Measurements from ENCODE around the gene IFNB1. TPM values are rescaled to one million over a fixed set of nuclear protein-coding genes. Genes with fewer than 3 reads are reported as not detected.
A peak's percentile ranks its signal among the peaks of the same experiment; 100 is the strongest.

Gene IFNB1
- polyA plus RNA-seq (2013, experiment 1 of 2) = not detected
- polyA plus RNA-seq (2013, experiment 2 of 2) = not detected

DNA sequence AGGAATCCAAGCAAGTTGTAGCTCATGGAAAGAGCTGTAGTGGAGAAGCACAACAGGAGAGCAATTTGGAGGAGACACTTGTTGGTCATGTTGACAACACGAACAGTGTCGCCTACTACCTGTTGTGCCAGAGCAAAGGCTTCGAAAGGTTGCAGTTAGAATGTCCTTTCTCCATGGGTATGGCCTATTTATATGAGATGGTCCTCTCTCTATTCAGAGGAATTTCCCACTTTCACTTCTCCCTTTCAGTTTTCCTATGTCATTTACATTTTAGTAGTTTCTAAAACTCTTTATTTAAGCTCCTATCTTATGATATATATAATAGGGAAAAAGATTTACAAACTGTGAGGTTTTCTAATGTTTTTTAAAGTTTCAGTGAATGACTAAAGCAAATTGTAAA is at the start of gene IFNB1:
Gene IFNB1, minus strand, starts transcription at position 162 of the 400 bp plus-strand sequence. Its CDS starts 73 bp downstream, at position 89.
- no peak within 1 kb of the TSS for H3K9ac ChIP-seq (ENCODE audit: low read length)
- H3K4me1 ChIP-seq (ENCODE audit: control insufficient read depth, insufficient read depth, low read depth, low read length) = no peaks in the 10 kb centered on the region
- H2AFZ ChIP-seq (ENCODE audit: low read depth, low read length) = no peak within 1 kb of the TSS
- WGBS = 100% methylated on average over 3 of the region's 3 CpGs
- no peak within 1 kb of the TSS for H4K8ac ChIP-seq (ENCODE audit: low read length)
- no peak within 1 kb of the TSS for H3K4ac ChIP-seq (ENCODE audit: low read depth in 1 of 2, low read length in 2 of 2)
- no peaks in the 10 kb centered on the region for H3K27me3 ChIP-seq (ENCODE audit: control insufficient read depth in 1 of 2, insufficient read depth in 1 of 2, low read length in 2 of 2)
- no peak within 1 kb of the TSS for H3K14ac ChIP-seq (ENCODE audit: low read length in 2 of 2)
- peaks cover 2% of the 10 kb centered on the region for H3K9me3 ChIP-seq (ENCODE audit: control insufficient read depth, low read length)
- H3K18ac ChIP-seq (ENCODE audit: low read depth in 1 of 2, low read length in 2 of 2) = no peak within 1 kb of the TSS
- H2BK120ac ChIP-seq (ENCODE audit: low read depth, low read length) = no peak within 1 kb of the TSS
- H3K27ac ChIP-seq (ENCODE audit: low read length, poor library complexity, severe bottlenecking) = no peak within 1 kb of the TSS
- no peaks in the 10 kb centered on the region for H3K79me1 ChIP-seq (replicated peaks; ENCODE audit: low read length, poor library complexity, severe bottlenecking)
- no peak within 1 kb of the TSS for H4K91ac ChIP-seq (ENCODE audit: low read length)
- no peak within 1 kb of the TSS for H2BK15ac ChIP-seq (ENCODE audit: low read depth, poor library complexity, severe bottlenecking)
- DNase-seq = no peak
- no peak within 1 kb of the TSS for H2BK12ac ChIP-seq (ENCODE audit: low read length in 2 of 2)
- no peak within 1 kb of the TSS for H2AK5ac ChIP-seq (ENCODE audit: low read length, severe bottlenecking)
- no peak within 1 kb of the TSS for H3K4me2 ChIP-seq (ENCODE audit: low read length, poor library complexity, severe bottlenecking)
- no peaks in the 10 kb centered on the region for H3K36me3 ChIP-seq (ENCODE audit: control insufficient read depth in 1 of 2, insufficient read depth in 2 of 2, low read depth in 1 of 2, low read length in 2 of 2)
- H3K4me3 ChIP-seq (ENCODE audit: insufficient read depth in 1 of 2, low read depth in 1 of 2, low read length in 2 of 2) = no peak within 1 kb of the TSS
- no peak within 1 kb of the TSS for H3K23ac ChIP-seq (ENCODE audit: low read length in 2 of 2)
- no peak within 1 kb of the TSS for H2BK5ac ChIP-seq (ENCODE audit: low read depth, low read length, poor library complexity, severe bottlenecking)

DNA sequence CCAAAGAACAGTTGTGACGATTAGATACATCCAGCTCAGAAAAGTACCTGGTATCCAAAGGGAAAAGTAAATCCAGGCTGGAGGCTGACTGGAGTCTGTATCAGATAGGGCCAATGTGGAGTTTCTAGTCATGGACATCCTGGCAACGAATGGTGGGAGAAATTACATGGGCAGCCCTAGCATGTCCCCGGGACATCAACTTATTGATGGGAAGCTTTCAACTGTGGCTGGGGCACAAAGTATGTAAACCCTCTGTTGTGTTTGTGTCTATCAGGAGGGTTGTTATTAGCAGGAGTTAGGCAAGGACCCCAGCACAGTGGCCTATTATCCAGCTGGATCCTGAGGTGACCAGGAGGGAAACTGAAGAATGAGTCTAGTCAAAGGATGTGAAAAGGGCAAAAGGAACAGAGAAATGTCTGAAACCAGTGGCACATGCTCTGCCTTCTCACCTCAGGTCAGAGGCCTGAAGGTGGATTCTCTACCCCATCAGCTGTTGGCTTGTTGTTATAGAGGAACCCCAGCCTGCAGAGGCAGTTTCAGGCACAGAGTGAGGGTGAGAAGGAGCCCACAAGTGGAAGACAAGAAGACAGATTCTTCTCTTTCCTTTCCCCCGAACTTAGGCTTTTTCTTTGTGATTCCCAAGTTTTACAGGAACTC is 44.0 kb upstream of the IFNB1 start:
- no peak for DNase-seq
- Histone ChIP-seq H2BK12ac (ENCODE audit: low read length in 2 of 2) (no peak overlapping the region), H3K36me3 (ENCODE audit: control insufficient read depth in 1 of 2, insufficient read depth in 2 of 2, low read depth in 1 of 2, low read length in 2 of 2) (no peaks in the 10 kb centered on the region), H3K9me3 (ENCODE audit: control insufficient read depth, low read length) (no peaks in the 10 kb centered on the region), H3K9ac (ENCODE audit: low read length) (no peak overlapping the region), H3K18ac (ENCODE audit: low read depth in 1 of 2, low read length in 2 of 2) (no peak overlapping the region), H3K4me1 (ENCODE audit: control insufficient read depth, insufficient read depth, low read depth, low read length) (no peaks in the 10 kb centered on the region), H2AFZ (ENCODE audit: low read depth, low read length) (no peak overlapping the region), H2BK15ac (ENCODE audit: low read depth, poor library complexity, severe bottlenecking) (no peak overlapping the region), H4K91ac (ENCODE audit: low read length) (no peak overlapping the region), H3K4ac (ENCODE audit: low read depth in 1 of 2, low read length in 2 of 2) (no peak overlapping the region), H2BK120ac (ENCODE audit: low read depth, low read length) (no peak overlapping the region), H3K4me2 (ENCODE audit: low read length, poor library complexity, severe bottlenecking) (no peak overlapping the region), H3K79me1 (replicated peaks; ENCODE audit: low read length, poor library complexity, severe bottlenecking) (no peaks in the 10 kb centered on the region), H4K8ac (ENCODE audit: low read length) (no peak overlapping the region), H2BK5ac (ENCODE audit: low read depth, low read length, poor library complexity, severe bottlenecking) (no peak overlapping the region), H3K27ac (ENCODE audit: low read length, poor library complexity, severe bottlenecking) (no peak overlapping the region), H3K23ac (ENCODE audit: low read length in 2 of 2) (no peak overlapping the region), H2AK5ac (ENCODE audit: low read length, severe bottlenecking) (no peak overlapping the region), H3K4me3 (ENCODE audit: insufficient read depth in 1 of 2, low read depth in 1 of 2, low read length in 2 of 2) (no peak overlapping the region), H3K14ac (ENCODE audit: low read length in 2 of 2) (no peak overlapping the region), H3K27me3 (ENCODE audit: control insufficient read depth in 1 of 2, insufficient read depth in 1 of 2, low read length in 2 of 2) (no peaks in the 10 kb centered on the region)
- 71% methylated on average over 3 of the region's 4 CpGs for WGBS

DNA sequence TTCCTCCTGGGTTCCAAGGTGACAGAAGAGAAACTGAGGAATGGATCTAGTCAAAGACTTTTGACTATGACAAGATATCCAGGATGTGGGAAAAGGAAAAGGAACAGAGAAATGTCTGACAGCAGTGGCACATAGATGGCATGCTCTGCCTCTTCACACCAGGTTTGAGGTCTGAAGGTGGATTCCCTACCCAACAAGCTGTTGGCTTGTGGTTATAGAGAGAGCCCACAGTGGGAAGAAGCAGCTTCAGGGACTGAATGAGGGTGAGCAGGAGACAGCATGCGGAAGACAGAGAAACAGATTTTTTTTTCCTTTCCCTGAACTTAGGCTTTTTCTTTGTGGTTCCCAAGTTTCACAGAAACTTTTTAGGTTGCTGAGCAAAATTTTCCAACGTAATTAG is 43.3 kb upstream of the IFNB1 start:
- Histone ChIP-seq H4K8ac (ENCODE audit: low read length) (no peak overlapping the region), H3K9me3 (ENCODE audit: control insufficient read depth, low read length) (no peaks in the 10 kb centered on the region), H3K36me3 (ENCODE audit: control insufficient read depth in 1 of 2, insufficient read depth in 2 of 2, low read depth in 1 of 2, low read length in 2 of 2) (no peaks in the 10 kb centered on the region), H3K18ac (ENCODE audit: low read depth in 1 of 2, low read length in 2 of 2) (peak overlapping the region in 1 of 2 experiments; percentile 21), H3K4me2 (ENCODE audit: low read length, poor library complexity, severe bottlenecking) (no peak overlapping the region), H3K27me3 (ENCODE audit: control insufficient read depth in 1 of 2, insufficient read depth in 1 of 2, low read length in 2 of 2) (no peaks in the 10 kb centered on the region), H3K23ac (ENCODE audit: low read length in 2 of 2) (peak overlapping the region in 1 of 2 experiments; percentile 90), H3K9ac (ENCODE audit: low read length) (no peak overlapping the region), H2BK120ac (ENCODE audit: low read depth, low read length) (no peak overlapping the region), H2AK5ac (ENCODE audit: low read length, severe bottlenecking) (no peak overlapping the region), H3K4me3 (ENCODE audit: insufficient read depth in 1 of 2, low read depth in 1 of 2, low read length in 2 of 2) (no peak overlapping the region), H2BK5ac (ENCODE audit: low read depth, low read length, poor library complexity, severe bottlenecking) (no peak overlapping the region), H2BK12ac (ENCODE audit: low read length in 2 of 2) (no peak overlapping the region), H3K14ac (ENCODE audit: low read length in 2 of 2) (no peak overlapping the region), H3K79me1 (replicated peaks; ENCODE audit: low read length, poor library complexity, severe bottlenecking) (no peaks in the 10 kb centered on the region), H3K4me1 (ENCODE audit: control insufficient read depth, insufficient read depth, low read depth, low read length) (no peaks in the 10 kb centered on the region), H3K4ac (ENCODE audit: low read depth in 1 of 2, low read length in 2 of 2) (no peak overlapping the region), H3K27ac (ENCODE audit: low read length, poor library complexity, severe bottlenecking) (no peak overlapping the region), H4K91ac (ENCODE audit: low read length) (no peak overlapping the region), H2AFZ (ENCODE audit: low read depth, low read length) (no peak overlapping the region), H2BK15ac (ENCODE audit: low read depth, poor library complexity, severe bottlenecking) (no peak overlapping the region)
- no peak for DNase-seq
- 93% methylated on average over 2 of the region's 2 CpGs for WGBS

DNA sequence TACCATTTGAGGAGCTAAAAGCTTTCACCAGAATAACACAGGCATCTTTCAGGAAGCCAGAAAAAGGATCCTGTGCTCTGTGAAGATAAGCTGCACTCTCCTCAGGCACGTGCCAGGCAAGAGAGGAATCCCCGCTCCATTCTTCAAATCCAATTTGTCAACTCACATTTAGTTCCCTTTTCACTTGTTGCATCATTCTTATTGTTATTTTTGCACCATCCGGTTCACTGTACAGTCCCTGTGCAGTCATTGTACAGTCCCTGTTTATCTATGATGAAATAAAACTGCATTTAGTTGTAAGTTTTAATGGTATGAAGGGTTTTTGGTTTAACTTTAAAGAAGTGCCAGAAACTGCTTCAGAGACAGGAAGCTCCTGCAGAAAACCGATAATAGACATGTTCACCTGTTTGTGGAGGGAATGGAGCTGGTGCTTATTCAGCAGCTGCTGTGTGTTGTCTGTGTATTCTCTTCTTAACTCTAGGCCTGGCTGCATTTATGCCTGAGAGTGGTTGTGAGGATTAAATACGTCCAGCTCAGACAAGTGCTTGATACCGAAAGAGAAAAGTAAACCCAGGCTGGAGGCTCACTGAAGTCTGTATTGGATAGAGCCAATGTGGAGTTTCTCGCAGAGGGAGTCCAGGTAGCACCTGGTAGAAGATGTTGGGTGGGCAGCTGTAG is 41.5 kb upstream of the IFNB1 start:
- Histone ChIP-seq H3K23ac (ENCODE audit: low read length in 2 of 2) (no peak overlapping the region), H3K4me3 (ENCODE audit: insufficient read depth in 1 of 2, low read depth in 1 of 2, low read length in 2 of 2) (no peak overlapping the region), H2BK120ac (ENCODE audit: low read depth, low read length) (no peak overlapping the region), H3K27ac (ENCODE audit: low read length, poor library complexity, severe bottlenecking) (no peak overlapping the region), H3K27me3 (ENCODE audit: control insufficient read depth in 1 of 2, insufficient read depth in 1 of 2, low read length in 2 of 2) (no peaks in the 10 kb centered on the region), H4K91ac (ENCODE audit: low read length) (no peak overlapping the region), H3K9ac (ENCODE audit: low read length) (no peak overlapping the region), H3K14ac (ENCODE audit: low read length in 2 of 2) (no peak overlapping the region), H2BK15ac (ENCODE audit: low read depth, poor library complexity, severe bottlenecking) (no peak overlapping the region), H2BK5ac (ENCODE audit: low read depth, low read length, poor library complexity, severe bottlenecking) (no peak overlapping the region), H2BK12ac (ENCODE audit: low read length in 2 of 2) (no peak overlapping the region), H4K8ac (ENCODE audit: low read length) (no peak overlapping the region), H2AFZ (ENCODE audit: low read depth, low read length) (no peak overlapping the region), H3K4ac (ENCODE audit: low read depth in 1 of 2, low read length in 2 of 2) (no peak overlapping the region), H3K18ac (ENCODE audit: low read depth in 1 of 2, low read length in 2 of 2) (no peak overlapping the region), H3K4me1 (ENCODE audit: control insufficient read depth, insufficient read depth, low read depth, low read length) (no peaks in the 10 kb centered on the region), H3K79me1 (replicated peaks; ENCODE audit: low read length, poor library complexity, severe bottlenecking) (no peaks in the 10 kb centered on the region), H2AK5ac (ENCODE audit: low read length, severe bottlenecking) (no peak overlapping the region), H3K4me2 (ENCODE audit: low read length, poor library complexity, severe bottlenecking) (no peak overlapping the region), H3K9me3 (ENCODE audit: control insufficient read depth, low read length) (no peaks in the 10 kb centered on the region), H3K36me3 (ENCODE audit: control insufficient read depth in 1 of 2, insufficient read depth in 2 of 2, low read depth in 1 of 2, low read length in 2 of 2) (no peaks in the 10 kb centered on the region)
- DNase-seq = no peak
- 90% methylated on average over 7 of the region's 7 CpGs for WGBS
